Measurements from ENCODE around the gene METTL26.

DNA sequence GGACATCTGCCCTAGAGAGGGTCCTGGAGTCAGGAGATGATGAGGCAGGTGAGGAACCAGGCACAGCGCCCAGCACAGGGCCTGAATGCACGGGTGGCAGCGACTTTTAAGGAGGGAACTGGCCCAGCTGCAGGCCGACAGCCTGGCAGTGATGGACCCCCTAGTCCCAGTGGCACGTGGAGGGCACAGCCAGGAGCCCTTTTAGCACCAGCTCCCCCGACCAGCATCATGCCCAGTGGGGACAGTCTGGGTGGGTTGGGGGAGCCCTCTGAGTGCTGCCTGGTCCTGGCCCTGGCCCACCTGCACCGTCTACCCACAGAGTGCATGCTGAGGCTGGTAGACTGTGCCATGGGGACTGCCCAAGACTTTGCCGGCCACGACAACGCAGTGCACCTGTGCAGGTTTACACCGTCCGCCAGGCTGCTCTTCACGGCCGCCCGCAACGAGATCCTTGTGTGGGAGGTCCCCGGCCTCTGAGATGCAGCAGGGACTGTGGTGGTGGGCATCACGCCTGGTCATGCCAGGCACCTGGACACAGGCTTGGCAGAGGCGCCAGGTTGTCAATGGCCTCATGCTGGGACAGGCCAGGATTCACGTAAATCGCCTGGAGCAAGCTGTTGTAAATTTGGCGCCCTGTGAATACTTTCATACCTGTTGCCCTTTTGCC is 31.1 kb upstream of the METTL26 start:
- TF ChIP-seq, protein P1, sequence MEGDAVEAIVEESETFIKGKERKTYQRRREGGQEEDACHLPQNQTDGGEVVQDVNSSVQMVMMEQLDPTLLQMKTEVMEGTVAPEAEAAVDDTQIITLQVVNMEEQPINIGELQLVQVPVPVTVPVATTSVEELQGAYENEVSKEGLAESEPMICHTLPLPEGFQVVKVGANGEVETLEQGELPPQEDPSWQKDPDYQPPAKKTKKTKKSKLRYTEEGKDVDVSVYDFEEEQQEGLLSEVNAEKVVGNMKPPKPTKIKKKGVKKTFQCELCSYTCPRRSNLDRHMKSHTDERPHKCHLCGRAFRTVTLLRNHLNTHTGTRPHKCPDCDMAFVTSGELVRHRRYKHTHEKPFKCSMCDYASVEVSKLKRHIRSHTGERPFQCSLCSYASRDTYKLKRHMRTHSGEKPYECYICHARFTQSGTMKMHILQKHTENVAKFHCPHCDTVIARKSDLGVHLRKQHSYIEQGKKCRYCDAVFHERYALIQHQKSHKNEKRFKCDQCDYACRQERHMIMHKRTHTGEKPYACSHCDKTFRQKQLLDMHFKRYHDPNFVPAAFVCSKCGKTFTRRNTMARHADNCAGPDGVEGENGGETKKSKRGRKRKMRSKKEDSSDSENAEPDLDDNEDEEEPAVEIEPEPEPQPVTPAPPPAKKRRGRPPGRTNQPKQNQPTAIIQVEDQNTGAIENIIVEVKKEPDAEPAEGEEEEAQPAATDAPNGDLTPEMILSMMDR (IDR thresholded peaks at IDR 0.05): no peak
- TF ChIP-seq POLR2A (IDR thresholded peaks at IDR 0.05): no peak
